Mammary epithelial cell (primary cell): ENCODE measurements around the gene CTNNB1.

Source experiments
- CTCF ChIP-seq, 2 donors: IDR thresholded peaks in 1 of 2; conservative IDR thresholded peaks in 1 of 2; 2 replicates each; pipeline ENCODE4 v1.5.1; 2011 to 2012; ENCODE audit warnings: inconsistent platforms in 2 of 2, low read length in 2 of 2, mild to moderate bottlenecking in 2 of 2, control low read depth in 1 of 2, low read depth in 1 of 2; ENCODE audit not compliant: insufficient read depth in 1 of 2; ENCODE audit errors: extremely low read depth in 1 of 2
- EZH2 ChIP-seq: IDR thresholded peaks from 2 replicates; pipeline ENCODE4 v1.6.1; 2012; ENCODE audit warnings: low read length, inconsistent platforms, borderline replicate concordance

DNA sequence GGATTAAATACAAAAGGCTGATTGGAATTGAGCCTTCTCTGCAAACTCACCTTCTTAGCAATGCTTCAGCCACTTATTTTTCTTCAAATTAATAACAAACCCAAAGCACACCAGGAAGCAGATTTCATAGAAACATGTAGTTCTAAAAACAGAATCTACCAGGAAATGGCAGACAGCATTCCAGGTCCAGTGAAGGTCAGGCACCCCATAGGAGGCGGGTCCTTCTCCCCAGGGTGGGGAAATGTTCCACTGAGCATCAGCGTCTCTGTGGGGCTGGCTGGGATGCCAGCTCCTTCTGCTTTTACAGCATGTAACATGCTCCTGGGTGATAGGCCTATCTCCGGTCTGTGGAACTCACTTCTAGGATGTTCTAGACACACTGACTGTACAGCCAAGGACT is 49.2 kb downstream of the CTNNB1 start:
- TF ChIP-seq CTCF (conservative IDR thresholded peaks at IDR 0.05 in 1 of 2, IDR thresholded peaks at IDR 0.05 in 1 of 2; ENCODE audit: extremely low read depth in 1 of 2, insufficient read depth in 1 of 2, low read depth in 1 of 2, low read length in 2 of 2) = no peak
- TF ChIP-seq EZH2 = no peak
